K562 (cell line): ENCODE measurements around the gene KLHL12. TPM values are rescaled to one million over a fixed set of nuclear protein-coding genes. Genes with fewer than 3 reads are reported as not detected.

Source experiments
- BCOR ChIP-seq: fragments of 450-650 bp; IDR thresholded peaks from 2 replicates; pipeline ENCODE4 v1.6.1; 2016
- DDX20 ChIP-seq: fragments of 450-650 bp; IDR thresholded peaks from 2 replicates; pipeline ENCODE4 v1.6.1; 2016; ENCODE audit warnings: missing genetic modification characterization, low read depth, mild to moderate bottlenecking, missing compliant biosample characterization, moderate library complexity
- EWSR1 ChIP-seq: fragments of 450-650 bp; IDR thresholded peaks from 2 replicates; pipeline ENCODE4 v1.6.1; 2018; ENCODE audit warnings: borderline replicate concordance, mild to moderate bottlenecking, low read depth, moderate library complexity; ENCODE audit not compliant: partially characterized antibody
- FOXK1 ChIP-seq: sonication (generic); formaldehyde crosslinking; IDR thresholded peaks from 2 replicates; pipeline ENCODE4 v1.8.0; 2022; ENCODE audit warnings: missing genetic modification reagents, mild to moderate bottlenecking, borderline replicate concordance
- GTF2F1 ChIP-seq: IDR thresholded peaks from 2 replicates; pipeline ENCODE4 v1.6.1; 2011; ENCODE audit warnings: low read depth, low read length, improper control_type of control experiment
- PHTF2 ChIP-seq: fragments of 250-450 bp; sonication (Bioruptor Pico); IDR thresholded peaks from 2 replicates; pipeline ENCODE4 v1.5.0; 2021; ENCODE audit warnings: mild to moderate bottlenecking
- RBM22 ChIP-seq: fragments of 200-400 bp; formaldehyde crosslinking; IDR thresholded peaks from 2 replicates; pipeline ENCODE4 v1.6.1; 2018; ENCODE audit warnings: low read length, low read depth; ENCODE audit not compliant: poor library complexity, severe bottlenecking
- SMAD4 ChIP-seq: fragments of 250-450 bp; sonication (Bioruptor Pico); conservative IDR thresholded peaks from 2 replicates; pipeline ENCODE4 v1.8.0; 2021; ENCODE audit warnings: inconsistent platforms, mild to moderate bottlenecking, moderate library complexity
- TAF1 ChIP-seq: IDR thresholded peaks from 2 replicates; pipeline ENCODE4 v1.6.1; 2011; ENCODE audit warnings: mild to moderate bottlenecking, low read length, moderate library complexity; ENCODE audit not compliant: insufficient read depth, control insufficient read depth, severe bottlenecking; ENCODE audit errors: extremely low read depth
- TCF3 ChIP-seq: sonication (generic); formaldehyde crosslinking; IDR thresholded peaks from 2 replicates; pipeline ENCODE4 v1.4.0; 2020; ENCODE audit warnings: mild to moderate bottlenecking, missing genetic modification reagents
- ZNF436 ChIP-seq: fragments of 250-450, 450-650 bp; sonication (Bioruptor Pico); formaldehyde crosslinking; IDR thresholded peaks from 2 replicates; pipeline ENCODE4 v1.7.0; 2020; ENCODE audit warnings: mild to moderate bottlenecking
- ZNF589 ChIP-seq: fragments of 200-800 bp; sonication (Bioruptor generic); IDR thresholded peaks from 2 replicates; pipeline ENCODE4 v1.6.1; 2016; ENCODE audit warnings: low read depth, missing genetic modification characterization, missing compliant biosample characterization
- ZSCAN29 ChIP-seq: fragments of 450-650 bp; IDR thresholded peaks from 2 replicates; pipeline ENCODE4 v1.6.1; 2017
- polyA plus RNA-seq, 8 experiments: library from polyadenylated mRNA; depleted of rRNA in 4 of 8; stranded (reverse) in 5 of 8; unstranded in 3 of 8; fragments of >200 nt; fragmentation: Nextera tagmentation in 2 of 8; fragmentation: Illumina TruSeq in 1 of 8; extraction: Ambion mirVana in 2 of 8; extraction: Trizol in 1 of 8; gene quantifications; 2 replicates each; pipeline versions ENCODE4 v1.2.1 to v1.2.3, GENCODE V29; 2011 to 2014; ENCODE audit warnings: inconsistent platforms in 1 of 8, missing spikeins in 1 of 8
- total RNA-seq, 7 experiments: library from RNA; depleted of rRNA in 6 of 7; stranded (reverse); fragments of >200 nt in 6 of 7; fragmentation: Illumina TruSeq in 2 of 7; extraction: Trizol in 2 of 7; gene quantifications; 2 replicates each; pipeline versions ENCODE4 v1.2.1 to v1.2.3, GENCODE V29; 2011 to 2021; ENCODE audit warnings: low replicate concordance in 1 of 7
- TF ChIP-seq, protein P1 (sequence below): sonication (generic); formaldehyde crosslinking; IDR thresholded peaks from 2 replicates; pipeline ENCODE4 v1.8.0; 2023; ENCODE audit warnings: mild to moderate bottlenecking, missing genetic modification reagents
- TF ChIP-seq, protein P2 (sequence below): fragments of 250-450 bp; sonication (Bioruptor Pico); IDR thresholded peaks from 2 replicates; pipeline ENCODE4 v1.9.0; 2021; ENCODE audit warnings: mild to moderate bottlenecking
- TF ChIP-seq, protein P3 (sequence below), 2 experiments: fragments of 150-350 bp in 1 of 2; IDR thresholded peaks; 2 replicates each; pipeline ENCODE4 v1.6.1; 2012 to 2016; ENCODE audit warnings: low read depth in 2 of 2, low read length in 2 of 2, mild to moderate bottlenecking in 1 of 2, moderate library complexity in 1 of 2
- TF ChIP-seq, protein P4 (sequence below): fragments of 450-650 bp; IDR thresholded peaks from 2 replicates; pipeline ENCODE4 v1.6.1; 2016; ENCODE audit warnings: missing biosample characterization, missing genetic modification characterization

The KLHL12 gene
- total and polyA plus RNA-seq, 9 of the 15 experiments (the other 6 are each of a cell fraction or from before 2014, with no cell fraction given), result 23.1 to 85.1 (median 35.0) TPM

DNA sequence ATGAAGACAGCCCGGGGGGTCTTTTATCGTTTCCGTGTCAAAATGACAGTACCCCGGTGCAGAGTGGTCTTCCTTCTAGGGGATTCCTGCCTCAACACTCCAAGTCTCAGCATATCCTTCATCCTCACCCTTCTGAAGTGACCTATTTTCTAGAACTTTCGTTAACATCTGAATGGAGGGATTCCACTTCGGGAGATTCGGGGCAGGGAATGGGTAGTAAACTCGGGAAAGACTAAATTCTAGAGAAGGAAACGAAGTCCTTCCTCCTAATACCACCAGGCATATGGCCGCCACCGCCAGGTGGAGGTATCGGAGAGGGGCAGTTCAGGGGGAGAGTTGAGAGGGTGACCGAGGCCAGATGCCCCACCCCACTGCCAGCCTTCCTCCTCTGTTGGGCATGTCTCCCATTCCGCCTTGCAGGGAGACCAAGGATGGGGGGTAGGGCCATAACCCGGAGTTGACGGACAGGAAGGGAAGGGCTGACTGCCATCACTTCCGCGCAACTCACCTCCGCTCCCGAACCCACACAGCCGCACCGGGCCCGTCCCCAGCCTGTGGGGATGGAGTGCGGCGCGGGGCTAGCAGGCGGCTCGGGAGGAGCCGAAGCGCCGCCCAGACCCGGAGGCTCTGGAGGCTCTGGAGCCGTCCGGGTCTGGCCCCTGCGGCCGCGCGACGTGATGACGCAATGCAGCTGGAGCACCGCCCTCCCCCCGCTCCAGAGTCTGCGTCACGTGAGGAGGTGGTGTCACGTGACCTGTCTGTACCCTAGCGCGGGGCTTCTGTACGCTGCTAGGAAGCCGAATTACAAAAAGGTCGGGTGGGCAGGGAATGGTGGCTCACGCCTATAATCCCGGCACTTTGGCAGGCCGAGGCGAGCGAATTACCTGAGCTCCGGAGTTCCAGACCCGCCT, at the start of gene KLHL12 (continued):
- TF ChIP-seq, protein P1, sequence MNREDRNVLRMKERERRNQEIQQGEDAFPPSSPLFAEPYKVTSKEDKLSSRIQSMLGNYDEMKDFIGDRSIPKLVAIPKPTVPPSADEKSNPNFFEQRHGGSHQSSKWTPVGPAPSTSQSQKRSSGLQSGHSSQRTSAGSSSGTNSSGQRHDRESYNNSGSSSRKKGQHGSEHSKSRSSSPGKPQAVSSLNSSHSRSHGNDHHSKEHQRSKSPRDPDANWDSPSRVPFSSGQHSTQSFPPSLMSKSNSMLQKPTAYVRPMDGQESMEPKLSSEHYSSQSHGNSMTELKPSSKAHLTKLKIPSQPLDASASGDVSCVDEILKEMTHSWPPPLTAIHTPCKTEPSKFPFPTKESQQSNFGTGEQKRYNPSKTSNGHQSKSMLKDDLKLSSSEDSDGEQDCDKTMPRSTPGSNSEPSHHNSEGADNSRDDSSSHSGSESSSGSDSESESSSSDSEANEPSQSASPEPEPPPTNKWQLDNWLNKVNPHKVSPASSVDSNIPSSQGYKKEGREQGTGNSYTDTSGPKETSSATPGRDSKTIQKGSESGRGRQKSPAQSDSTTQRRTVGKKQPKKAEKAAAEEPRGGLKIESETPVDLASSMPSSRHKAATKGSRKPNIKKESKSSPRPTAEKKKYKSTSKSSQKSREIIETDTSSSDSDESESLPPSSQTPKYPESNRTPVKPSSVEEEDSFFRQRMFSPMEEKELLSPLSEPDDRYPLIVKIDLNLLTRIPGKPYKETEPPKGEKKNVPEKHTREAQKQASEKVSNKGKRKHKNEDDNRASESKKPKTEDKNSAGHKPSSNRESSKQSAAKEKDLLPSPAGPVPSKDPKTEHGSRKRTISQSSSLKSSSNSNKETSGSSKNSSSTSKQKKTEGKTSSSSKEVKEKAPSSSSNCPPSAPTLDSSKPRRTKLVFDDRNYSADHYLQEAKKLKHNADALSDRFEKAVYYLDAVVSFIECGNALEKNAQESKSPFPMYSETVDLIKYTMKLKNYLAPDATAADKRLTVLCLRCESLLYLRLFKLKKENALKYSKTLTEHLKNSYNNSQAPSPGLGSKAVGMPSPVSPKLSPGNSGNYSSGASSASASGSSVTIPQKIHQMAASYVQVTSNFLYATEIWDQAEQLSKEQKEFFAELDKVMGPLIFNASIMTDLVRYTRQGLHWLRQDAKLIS (CRISPR knock-in tag), result peak; percentile 46; the same call in 1 of the 2 replicates
- TF ChIP-seq EWSR1, result no peak
- TF ChIP-seq ZNF589 (CRISPR knock-in tag), result peak; percentile 85; the same call in 1 of the 2 replicates
- TF ChIP-seq TCF3 (CRISPR knock-in tag), result peak; percentile 30
- TF ChIP-seq, protein P2, sequence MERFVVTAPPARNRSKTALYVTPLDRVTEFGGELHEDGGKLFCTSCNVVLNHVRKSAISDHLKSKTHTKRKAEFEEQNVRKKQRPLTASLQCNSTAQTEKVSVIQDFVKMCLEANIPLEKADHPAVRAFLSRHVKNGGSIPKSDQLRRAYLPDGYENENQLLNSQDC (CRISPR knock-in tag), result peak; percentile 65; the same call in 1 of the 2 replicates
- TF ChIP-seq DDX20 (tag), result no peak
- 0 out of 2 replicates have a peak, but pooled peaks have one; percentile 32 for TF ChIP-seq ZSCAN29
- no peak for TF ChIP-seq RBM22
- TF ChIP-seq, protein P3, sequence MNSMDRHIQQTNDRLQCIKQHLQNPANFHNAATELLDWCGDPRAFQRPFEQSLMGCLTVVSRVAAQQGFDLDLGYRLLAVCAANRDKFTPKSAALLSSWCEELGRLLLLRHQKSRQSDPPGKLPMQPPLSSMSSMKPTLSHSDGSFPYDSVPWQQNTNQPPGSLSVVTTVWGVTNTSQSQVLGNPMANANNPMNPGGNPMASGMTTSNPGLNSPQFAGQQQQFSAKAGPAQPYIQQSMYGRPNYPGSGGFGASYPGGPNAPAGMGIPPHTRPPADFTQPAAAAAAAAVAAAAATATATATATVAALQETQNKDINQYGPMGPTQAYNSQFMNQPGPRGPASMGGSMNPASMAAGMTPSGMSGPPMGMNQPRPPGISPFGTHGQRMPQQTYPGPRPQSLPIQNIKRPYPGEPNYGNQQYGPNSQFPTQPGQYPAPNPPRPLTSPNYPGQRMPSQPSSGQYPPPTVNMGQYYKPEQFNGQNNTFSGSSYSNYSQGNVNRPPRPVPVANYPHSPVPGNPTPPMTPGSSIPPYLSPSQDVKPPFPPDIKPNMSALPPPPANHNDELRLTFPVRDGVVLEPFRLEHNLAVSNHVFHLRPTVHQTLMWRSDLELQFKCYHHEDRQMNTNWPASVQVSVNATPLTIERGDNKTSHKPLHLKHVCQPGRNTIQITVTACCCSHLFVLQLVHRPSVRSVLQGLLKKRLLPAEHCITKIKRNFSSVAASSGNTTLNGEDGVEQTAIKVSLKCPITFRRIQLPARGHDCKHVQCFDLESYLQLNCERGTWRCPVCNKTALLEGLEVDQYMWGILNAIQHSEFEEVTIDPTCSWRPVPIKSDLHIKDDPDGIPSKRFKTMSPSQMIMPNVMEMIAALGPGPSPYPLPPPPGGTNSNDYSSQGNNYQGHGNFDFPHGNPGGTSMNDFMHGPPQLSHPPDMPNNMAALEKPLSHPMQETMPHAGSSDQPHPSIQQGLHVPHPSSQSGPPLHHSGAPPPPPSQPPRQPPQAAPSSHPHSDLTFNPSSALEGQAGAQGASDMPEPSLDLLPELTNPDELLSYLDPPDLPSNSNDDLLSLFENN (IDR thresholded peaks at IDR 0.05; ENCODE audit: low read depth in 2 of 2, low read length in 2 of 2), result 0 out of 4 replicates have a peak, but pooled peaks of 1 of the 2 experiments have one; percentile 32
- peak; percentile 94 for TF ChIP-seq SMAD4
- peak; percentile 83 for TF ChIP-seq TAF1
- TF ChIP-seq GTF2F1, result peak; percentile 74; the same call in 1 of the 2 replicates
- TF ChIP-seq ZNF436, result no peak
- TF ChIP-seq PHTF2 (CRISPR knock-in tag), result no peak
- peak; percentile 82 for TF ChIP-seq FOXK1 (CRISPR knock-in tag)
- TF ChIP-seq, protein P4, sequence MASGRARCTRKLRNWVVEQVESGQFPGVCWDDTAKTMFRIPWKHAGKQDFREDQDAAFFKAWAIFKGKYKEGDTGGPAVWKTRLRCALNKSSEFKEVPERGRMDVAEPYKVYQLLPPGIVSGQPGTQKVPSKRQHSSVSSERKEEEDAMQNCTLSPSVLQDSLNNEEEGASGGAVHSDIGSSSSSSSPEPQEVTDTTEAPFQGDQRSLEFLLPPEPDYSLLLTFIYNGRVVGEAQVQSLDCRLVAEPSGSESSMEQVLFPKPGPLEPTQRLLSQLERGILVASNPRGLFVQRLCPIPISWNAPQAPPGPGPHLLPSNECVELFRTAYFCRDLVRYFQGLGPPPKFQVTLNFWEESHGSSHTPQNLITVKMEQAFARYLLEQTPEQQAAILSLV (tag), result peak; percentile 96
- TF ChIP-seq BCOR, result no peak
